ENCODE results near the gene RAP1GDS1. TPM values are rescaled to one million over a fixed set of nuclear protein-coding genes. Genes with fewer than 3 reads are reported as not detected.
"Not testable (repeated sequence)": the region's sequence is repeated elsewhere in the genome, so short reads cannot be mapped to it uniquely, and the experiment has no call there.

Gene RAP1GDS1
- total RNA-seq, 2 experiments from 2014 or later, result 46.1 to 50.4 TPM

GRCh38 chr4:98293104-98293887 is 32.1 kb downstream of the RAP1GDS1 start:
- peaks cover 25% of the 10 kb centered on the region for H3K36me3 Mint-ChIP-seq (ENCODE audit: low read depth)
- no peak overlapping the region for H3K4me3 Mint-ChIP-seq
- CTCF ChIA-PET, result interaction anchor here (1.4 kb wide), 1 partner anchor 150 kb away, joined by 3 read pairs; the partner anchor contains the start of gene STPG2
- no peaks in the 10 kb centered on the region for H3K9me3 Mint-ChIP-seq
- POLR2A ChIA-PET, result no interaction called here
- no peaks in the 10 kb centered on the region for H3K27me3 Mint-ChIP-seq
- peaks cover 31% of the 10 kb centered on the region for H3K4me1 Mint-ChIP-seq
- no peak overlapping the region for H3K27ac Mint-ChIP-seq
- no peak for DNase-seq

GRCh38 chr4:98298022-98298421 is 36.8 kb downstream of the RAP1GDS1 start:
- H3K27ac Mint-ChIP-seq, result no peak overlapping the region
- peaks cover 18% of the 10 kb centered on the region for H3K9me3 Mint-ChIP-seq
- ChIA-PET POLR2A (no interaction called here), CTCF (no interaction called here)
- H3K27me3 Mint-ChIP-seq, result no peaks in the 10 kb centered on the region
- H3K36me3 Mint-ChIP-seq (ENCODE audit: low read depth), result peaks cover 51% of the 10 kb centered on the region
- no peak overlapping the region for H3K4me3 Mint-ChIP-seq
- peaks cover 19% of the 10 kb centered on the region for H3K4me1 Mint-ChIP-seq
- DNase-seq, result no peak

GRCh38 chr4:98300706-98301105 is 39.5 kb downstream of the RAP1GDS1 start:
- Mint-ChIP-seq H3K36me3 (ENCODE audit: low read depth) (peaks cover 46% of the 10 kb centered on the region), H3K27me3 (no peaks in the 10 kb centered on the region), H3K4me3 (no peak overlapping the region), H3K9me3 (peaks cover 26% of the 10 kb centered on the region), H3K27ac (no peak overlapping the region), H3K4me1 (peaks cover 13% of the 10 kb centered on the region)
- CTCF ChIA-PET, result no interaction called here
- DNase-seq, result no peak
- POLR2A ChIA-PET, result no interaction called here

GRCh38 chr4:98305576-98305975 is 44.4 kb downstream of the RAP1GDS1 start:
- DNase-seq, result no peak
- CTCF ChIA-PET, result no interaction called here
- Mint-ChIP-seq H3K4me3 (no peak overlapping the region), H3K4me1 (no peaks in the 10 kb centered on the region), H3K36me3 (ENCODE audit: low read depth) (peaks cover 26% of the 10 kb centered on the region), H3K27ac (no peak overlapping the region), H3K27me3 (no peaks in the 10 kb centered on the region), H3K9me3 (peaks cover 19% of the 10 kb centered on the region)
- POLR2A ChIA-PET, result interaction anchor here (0.6 kb wide), 1 partner anchor 9 kb away, joined by 3 read pairs; no protein-coding TSS in a partner anchor

- Mint-ChIP-seq H3K4me1 (no peaks in the 10 kb centered on the region), H3K36me3 (ENCODE audit: low read depth) (peaks cover 7% of the 10 kb centered on the region), H3K4me3 (no peak overlapping the region), H3K27ac (no peak overlapping the region), H3K27me3 (no peaks in the 10 kb centered on the region), H3K9me3 (no peaks in the 10 kb centered on the region)
- ChIA-PET POLR2A (no interaction called here), CTCF (no interaction called here)
- DNase-seq, result no peak
These were observed 49.7 kb downstream of the RAP1GDS1 start for GRCh38 chr4:98310867-98311266.

- H3K27ac Mint-ChIP-seq, result no peak overlapping the region
- CTCF ChIA-PET, result interaction anchor here (0.6 kb wide), 1 partner anchor 23 kb away, joined by 3 read pairs; no protein-coding TSS in a partner anchor
- H3K9me3 Mint-ChIP-seq, result no peaks in the 10 kb centered on the region
- H3K27me3 Mint-ChIP-seq, result no peaks in the 10 kb centered on the region
- H3K36me3 Mint-ChIP-seq (ENCODE audit: low read depth), result peaks cover 7% of the 10 kb centered on the region
- POLR2A ChIA-PET, result no interaction called here
- H3K4me3 Mint-ChIP-seq, result no peak overlapping the region
- H3K4me1 Mint-ChIP-seq, result no peaks in the 10 kb centered on the region
- no peak for DNase-seq
These were observed 50.5 kb downstream of the RAP1GDS1 start for GRCh38 chr4:98311656-98312055.

- DNase-seq, result no peak
- no peak overlapping the region for H3K27ac Mint-ChIP-seq
- peaks cover 18% of the 10 kb centered on the region for H3K36me3 Mint-ChIP-seq (ENCODE audit: low read depth)
- POLR2A ChIA-PET, result interaction anchor here (0.8 kb wide), 1 partner anchor 10 kb away, joined by 3 read pairs; no protein-coding TSS in a partner anchor
- peaks cover 6% of the 10 kb centered on the region for H3K9me3 Mint-ChIP-seq
- H3K4me1 Mint-ChIP-seq, result no peaks in the 10 kb centered on the region
- no peak overlapping the region for H3K4me3 Mint-ChIP-seq
- H3K27me3 Mint-ChIP-seq, result no peaks in the 10 kb centered on the region
- CTCF ChIA-PET, result no interaction called here
These were observed 53.8 kb downstream of the RAP1GDS1 start for GRCh38 chr4:98314791-98315565.

- H3K36me3 Mint-ChIP-seq (ENCODE audit: low read depth), result peaks cover 16% of the 10 kb centered on the region
- H3K27me3 Mint-ChIP-seq, result no peaks in the 10 kb centered on the region
- DNase-seq, result no peak
- H3K4me3 Mint-ChIP-seq, result no peak overlapping the region
- POLR2A ChIA-PET, result no interaction called here
- CTCF ChIA-PET, result no interaction called here
- H3K4me1 Mint-ChIP-seq, result no peaks in the 10 kb centered on the region
- peaks cover 8% of the 10 kb centered on the region for H3K9me3 Mint-ChIP-seq
- no peak overlapping the region for H3K27ac Mint-ChIP-seq
These were observed 57.3 kb downstream of the RAP1GDS1 start for GRCh38 chr4:98318521-98318920.

GRCh38 chr4:98319021-98319420 is 57.8 kb downstream of the RAP1GDS1 start:
- H3K36me3 Mint-ChIP-seq (ENCODE audit: low read depth), result peaks cover 14% of the 10 kb centered on the region
- DNase-seq, result no peak
- POLR2A ChIA-PET, result no interaction called here
- CTCF ChIA-PET, result no interaction called here
- no peak overlapping the region for H3K4me3 Mint-ChIP-seq
- no peaks in the 10 kb centered on the region for H3K4me1 Mint-ChIP-seq
- H3K9me3 Mint-ChIP-seq, result peaks cover 8% of the 10 kb centered on the region
- no peak overlapping the region for H3K27ac Mint-ChIP-seq
- H3K27me3 Mint-ChIP-seq, result no peaks in the 10 kb centered on the region

- Mint-ChIP-seq H3K36me3 (ENCODE audit: low read depth) (peaks cover 22% of the 10 kb centered on the region), H3K27ac (no peak overlapping the region), H3K27me3 (no peaks in the 10 kb centered on the region), H3K4me1 (no peaks in the 10 kb centered on the region), H3K9me3 (peaks cover 17% of the 10 kb centered on the region), H3K4me3 (no peak overlapping the region)
- ChIA-PET POLR2A (no interaction called here), CTCF (no interaction called here)
- DNase-seq, result no peak
These were observed 65.0 kb downstream of the RAP1GDS1 start for GRCh38 chr4:98326168-98326567.

GRCh38 chr4:98327694-98328093 is 66.5 kb downstream of the RAP1GDS1 start:
- peaks cover 28% of the 10 kb centered on the region for H3K36me3 Mint-ChIP-seq (ENCODE audit: low read depth)
- DNase-seq, result no peak
- POLR2A ChIA-PET, result no interaction called here
- H3K4me1 Mint-ChIP-seq, result no peaks in the 10 kb centered on the region
- H3K27me3 Mint-ChIP-seq, result no peaks in the 10 kb centered on the region
- CTCF ChIA-PET, result no interaction called here
- no peak overlapping the region for H3K27ac Mint-ChIP-seq
- H3K4me3 Mint-ChIP-seq, result no peak overlapping the region
- peaks cover 23% of the 10 kb centered on the region for H3K9me3 Mint-ChIP-seq

- POLR2A ChIA-PET, CTCF ChIA-PET, DNase-seq, H3K4me3 Mint-ChIP-seq, H3K27ac Mint-ChIP-seq, H3K27me3 Mint-ChIP-seq, H3K4me1 Mint-ChIP-seq: not testable (repeated sequence)
- peaks cover 34% of the 10 kb centered on the region for H3K36me3 Mint-ChIP-seq (ENCODE audit: low read depth)
- H3K9me3 Mint-ChIP-seq, result peaks cover 28% of the 10 kb centered on the region
These were observed 68.9 kb downstream of the RAP1GDS1 start for GRCh38 chr4:98329879-98330640.

- H3K36me3 Mint-ChIP-seq (ENCODE audit: low read depth), result peaks cover 37% of the 10 kb centered on the region
- ChIA-PET CTCF (no interaction called here), POLR2A (no interaction called here)
- peaks cover 28% of the 10 kb centered on the region for H3K9me3 Mint-ChIP-seq
- H3K27me3 Mint-ChIP-seq, result no peaks in the 10 kb centered on the region
- H3K4me3 Mint-ChIP-seq, result no peak overlapping the region
- H3K27ac Mint-ChIP-seq, result no peak overlapping the region
- DNase-seq, result no peak
- H3K4me1 Mint-ChIP-seq, result no peaks in the 10 kb centered on the region
These were observed 70.8 kb downstream of the RAP1GDS1 start for GRCh38 chr4:98332017-98332416.
